Astrocyte (in vitro differentiated cells and primary cell): ENCODE measurements around the gene SRGAP1. TPM values are rescaled to one million over a fixed set of nuclear protein-coding genes. Genes with fewer than 3 reads are reported as not detected.

ENCODE experiments used
- DNase-seq: peaks from one replicate; pipeline ENCODE4 v3.0.0-alpha.2; 2010; ENCODE audit warnings: low read depth
- FAIRE-seq: peaks from 2 replicates; lab custom pipeline; 2011; peaks lifted over from hg19 to GRCh38; lab: Jason Lieb, UNC
- H2AFZ ChIP-seq: 2 replicates; pipeline ENCODE4 v1.6.0; 2012; ENCODE audit warnings: low read depth, low read length, inconsistent platforms
- H3K27ac ChIP-seq: 2 replicates; pipeline ENCODE4 v1.5.1; 2011; ENCODE audit warnings: low read depth, low read length, inconsistent platforms
- H3K27me3 ChIP-seq: 2 replicates; pipeline ENCODE4 v1.6.0; 2011; ENCODE audit warnings: low read length, inconsistent platforms; ENCODE audit not compliant: insufficient read depth
- H3K36me3 ChIP-seq: 2 replicates; pipeline ENCODE4 v1.5.1; 2011; ENCODE audit warnings: low read length, inconsistent platforms; ENCODE audit not compliant: insufficient read depth
- H3K4me1 ChIP-seq: 2 replicates; pipeline ENCODE4 v1.5.1; 2011; ENCODE audit warnings: low read length, inconsistent platforms; ENCODE audit not compliant: insufficient read depth
- H3K4me2 ChIP-seq: 2 replicates; pipeline ENCODE4 v1.6.0; 2012; ENCODE audit warnings: low read length, inconsistent platforms
- H3K4me3 ChIP-seq: 2 replicates; pipeline ENCODE4 v1.5.1; 2011; ENCODE audit warnings: low read depth, mild to moderate bottlenecking, low read length, inconsistent platforms; ENCODE audit not compliant: insufficient read depth
- H3K79me2 ChIP-seq: 2 replicates; pipeline ENCODE4 v1.6.0; 2012; ENCODE audit warnings: mild to moderate bottlenecking, low read length, inconsistent platforms; ENCODE audit not compliant: insufficient read depth
- H3K9ac ChIP-seq: 2 replicates; pipeline ENCODE4 v1.6.0; 2012; ENCODE audit warnings: mild to moderate bottlenecking, low read length, inconsistent platforms
- H3K9me3 ChIP-seq: 2 replicates; pipeline ENCODE4 v1.5.1; 2012; ENCODE audit warnings: low read depth, mild to moderate bottlenecking, low read length, inconsistent platforms; ENCODE audit not compliant: insufficient read depth
- H4K20me1 ChIP-seq: 2 replicates; pipeline ENCODE4 v1.6.0; 2012; ENCODE audit warnings: low read length, inconsistent platforms; ENCODE audit not compliant: insufficient read depth
- H3K27ac Mint-ChIP-seq: one replicate; pipeline ENCODE4 v1.8.0; 2021; ENCODE audit warnings: mild to moderate bottlenecking, mixed read lengths; ENCODE audit not compliant: unreplicated experiment
- H3K27me3 Mint-ChIP-seq: one replicate; pipeline ENCODE4 v1.8.0; 2021; ENCODE audit warnings: low read depth, mixed read lengths; ENCODE audit not compliant: unreplicated experiment
- H3K36me3 Mint-ChIP-seq: one replicate; pipeline ENCODE4 v1.8.0; 2021; ENCODE audit warnings: low read depth, mixed read lengths; ENCODE audit not compliant: unreplicated experiment
- H3K4me1 Mint-ChIP-seq: one replicate; pipeline ENCODE4 v1.8.0; 2021; ENCODE audit warnings: low read depth, mixed read lengths; ENCODE audit not compliant: unreplicated experiment
- H3K4me3 Mint-ChIP-seq: one replicate; pipeline ENCODE4 v1.8.0; 2021; ENCODE audit warnings: mild to moderate bottlenecking, moderate library complexity, mixed read lengths; ENCODE audit not compliant: unreplicated experiment
- H3K9me3 Mint-ChIP-seq: one replicate; pipeline ENCODE4 v1.8.0; 2021; ENCODE audit warnings: mild to moderate bottlenecking, mixed read lengths; ENCODE audit not compliant: unreplicated experiment
- CTCF ChIP-seq: IDR thresholded peaks from 2 replicates; pipeline ENCODE4 v1.5.1; 2011; ENCODE audit warnings: low read depth, mild to moderate bottlenecking, inconsistent platforms, low read length, moderate library complexity; ENCODE audit not compliant: insufficient read depth
- EZH2 ChIP-seq: IDR thresholded peaks from 2 replicates; pipeline ENCODE4 v1.6.1; 2012; ENCODE audit warnings: mild to moderate bottlenecking, low read length, inconsistent platforms; ENCODE audit not compliant: insufficient read depth
- total RNA-seq: library from RNA; stranded (reverse); gene quantifications from 2 replicates; pipeline ENCODE4 v1.2.1, GENCODE V29; 2021

The SRGAP1 gene
- total RNA-seq, 1 donor from 2014 or later, result 15.2 TPM

GRCh38 chr12:64007853-64008252 lies 163.4 kb downstream of the SRGAP1 start:
- no peak overlapping the region for H3K4me2 ChIP-seq
- H3K27ac ChIP-seq, result peak overlapping the region; percentile 63
- H3K4me3 ChIP-seq, result no peak overlapping the region
- Mint-ChIP-seq H3K9me3 (no peaks in the 10 kb centered on the region), H3K27ac (no peak overlapping the region), H3K4me1 (peaks cover 55% of the 10 kb centered on the region), H3K36me3 (peaks cover 3% of the 10 kb centered on the region), H3K27me3 (no peaks in the 10 kb centered on the region), H3K4me3 (no peak overlapping the region)
- no peak for TF ChIP-seq CTCF
- TF ChIP-seq EZH2, result no peak
- FAIRE-seq, result peak; percentile 39
- H3K9ac ChIP-seq, result no peak overlapping the region
- no peaks in the 10 kb centered on the region for H4K20me1 ChIP-seq
- H2AFZ ChIP-seq, result no peak overlapping the region
- H3K27me3 ChIP-seq, result no peaks in the 10 kb centered on the region
- no peaks in the 10 kb centered on the region for H3K9me3 ChIP-seq
- no peaks in the 10 kb centered on the region for H3K79me2 ChIP-seq
- H3K36me3 ChIP-seq, result no peaks in the 10 kb centered on the region
- peak; percentile 34 for DNase-seq
- peaks cover 39% of the 10 kb centered on the region for H3K4me1 ChIP-seq

GRCh38 chr12:64008596-64008995 lies 164.1 kb downstream of the SRGAP1 start:
- Histone ChIP-seq H3K27me3 (no peaks in the 10 kb centered on the region), H2AFZ (no peak overlapping the region), H3K4me1 (peaks cover 39% of the 10 kb centered on the region), H3K27ac (no peak overlapping the region), H3K9me3 (no peaks in the 10 kb centered on the region), H3K4me2 (no peak overlapping the region), H3K79me2 (no peaks in the 10 kb centered on the region), H3K4me3 (no peak overlapping the region), H3K36me3 (no peaks in the 10 kb centered on the region), H3K9ac (no peak overlapping the region), H4K20me1 (no peaks in the 10 kb centered on the region)
- peaks cover 57% of the 10 kb centered on the region for H3K4me1 Mint-ChIP-seq
- peak overlapping the region; percentile 23 for H3K4me3 Mint-ChIP-seq
- H3K27me3 Mint-ChIP-seq, result no peaks in the 10 kb centered on the region
- DNase-seq, result no peak
- peak; percentile 58 for FAIRE-seq
- H3K27ac Mint-ChIP-seq, result peak overlapping the region; percentile 72
- TF ChIP-seq EZH2 (no peak), CTCF (no peak)
- H3K9me3 Mint-ChIP-seq, result no peaks in the 10 kb centered on the region
- peaks cover 3% of the 10 kb centered on the region for H3K36me3 Mint-ChIP-seq

GRCh38 chr12:64009321-64010068 lies 165.0 kb downstream of the SRGAP1 start:
- H3K27me3 Mint-ChIP-seq, result no peaks in the 10 kb centered on the region
- DNase-seq (no peak), FAIRE-seq (peak; percentile 58)
- peaks cover 3% of the 10 kb centered on the region for H3K36me3 Mint-ChIP-seq
- Histone ChIP-seq H3K79me2 (no peaks in the 10 kb centered on the region), H3K36me3 (no peaks in the 10 kb centered on the region), H2AFZ (no peak overlapping the region), H3K4me1 (peaks cover 39% of the 10 kb centered on the region), H3K9ac (peak overlapping the region; percentile 24), H3K9me3 (no peaks in the 10 kb centered on the region), H4K20me1 (no peaks in the 10 kb centered on the region), H3K4me3 (no peak overlapping the region), H3K27me3 (no peaks in the 10 kb centered on the region), H3K27ac (peak overlapping the region; percentile 71), H3K4me2 (peak overlapping the region; percentile 47)
- H3K27ac Mint-ChIP-seq, result peak overlapping the region; percentile 96
- H3K4me3 Mint-ChIP-seq, result no peak overlapping the region
- no peak for TF ChIP-seq EZH2
- no peaks in the 10 kb centered on the region for H3K9me3 Mint-ChIP-seq
- peaks cover 64% of the 10 kb centered on the region for H3K4me1 Mint-ChIP-seq
